Mesothelial cell of epicardium (in vitro differentiated cells): ENCODE results near the gene TMEM269. TPM values are rescaled to one million over a fixed set of nuclear protein-coding genes. Genes with fewer than 3 reads are reported as not detected.

ENCODE experiments used
- DNase-seq, 2 experiments: peaks; one replicate each; pipeline ENCODE4 v3.0.0; 2021; ENCODE audit warnings: low spot score in 2 of 2; ENCODE audit not compliant: unreplicated experiment in 2 of 2
- H3K27ac Mint-ChIP-seq: 2 replicates; pipeline ENCODE4 v1.8.0; 2021; ENCODE audit warnings: mixed read lengths
- H3K27me3 Mint-ChIP-seq: 2 replicates; pipeline ENCODE4 v1.8.0; 2021; ENCODE audit warnings: low read depth, mixed read lengths
- H3K36me3 Mint-ChIP-seq: 2 replicates; pipeline ENCODE4 v1.8.0; 2021; ENCODE audit warnings: mixed read lengths
- H3K4me1 Mint-ChIP-seq: 2 replicates; pipeline ENCODE4 v1.8.0; 2021; ENCODE audit warnings: mixed read lengths
- H3K4me3 Mint-ChIP-seq: 2 replicates; pipeline ENCODE4 v1.8.0; 2021; ENCODE audit warnings: mild to moderate bottlenecking, moderate library complexity, mixed read lengths
- H3K9me3 Mint-ChIP-seq: 2 replicates; pipeline ENCODE4 v1.8.0; 2021; ENCODE audit warnings: mixed read lengths
- CTCF ChIP-seq: fragments of 200-600 bp; sonication (generic); IDR thresholded peaks from one replicate; pipeline ENCODE4 v1.5.0; 2021; ENCODE audit warnings: antibody characterized with exemption; ENCODE audit not compliant: unreplicated experiment
- total RNA-seq: library from RNA; stranded (reverse); gene quantifications from 3 replicates; pipeline ENCODE4 v1.2.1, GENCODE V29; 2021

TMEM269 gene
- total RNA-seq, 1 donor from 2014 or later: 0.98 TPM

GRCh38 chr1:42737257-42737656, 47.5 kb upstream of the TMEM269 start:
- Mint-ChIP-seq H3K27ac (no peak overlapping the region), H3K4me3 (no peak overlapping the region), H3K9me3 (no peaks in the 10 kb centered on the region), H3K36me3 (no peaks in the 10 kb centered on the region), H3K4me1 (peaks cover 15% of the 10 kb centered on the region), H3K27me3 (no peaks in the 10 kb centered on the region)
- no peak for DNase-seq
- TF ChIP-seq CTCF: no peak

GRCh38 chr1:42737986-42738677, 46.7 kb upstream of the TMEM269 start:
- no peak for TF ChIP-seq CTCF
- H3K27ac Mint-ChIP-seq: no peak overlapping the region
- no peak overlapping the region for H3K4me3 Mint-ChIP-seq
- no peaks in the 10 kb centered on the region for H3K36me3 Mint-ChIP-seq
- peaks cover 24% of the 10 kb centered on the region for H3K4me1 Mint-ChIP-seq
- no peaks in the 10 kb centered on the region for H3K27me3 Mint-ChIP-seq
- DNase-seq: no peak
- H3K9me3 Mint-ChIP-seq: no peaks in the 10 kb centered on the region

GRCh38 chr1:42738678-42739226, 46.0 kb upstream of the TMEM269 start:
- Mint-ChIP-seq H3K36me3 (no peaks in the 10 kb centered on the region), H3K4me1 (peaks cover 30% of the 10 kb centered on the region), H3K27me3 (no peaks in the 10 kb centered on the region), H3K4me3 (no peak overlapping the region), H3K9me3 (no peaks in the 10 kb centered on the region), H3K27ac (no peak overlapping the region)
- DNase-seq: no peak
- no peak for TF ChIP-seq CTCF

- Mint-ChIP-seq H3K9me3 (no peaks in the 10 kb centered on the region), H3K4me3 (peak within 1 kb of the TSS; percentile 28), H3K4me1 (peaks cover 31% of the 10 kb centered on the region), H3K27ac (no peak within 1 kb of the TSS), H3K36me3 (no peaks in the 10 kb centered on the region), H3K27me3 (no peaks in the 10 kb centered on the region)
- TF ChIP-seq CTCF: no peak
- no peak for DNase-seq
Measured at GRCh38 chr1:42739753-42740700, 44.8 kb upstream of the TMEM269 start, which contains the start of gene CLDN19. TSS of gene CLDN19 (minus strand) at chr1:42740236. CDS start at chr1:42740063, 173 bp downstream.

- H3K4me1 Mint-ChIP-seq: peaks cover 31% of the 10 kb centered on the region
- H3K4me3 Mint-ChIP-seq: peak overlapping the region; percentile 19
- H3K27ac Mint-ChIP-seq: no peak overlapping the region
- no peaks in the 10 kb centered on the region for H3K9me3 Mint-ChIP-seq
- H3K27me3 Mint-ChIP-seq: no peaks in the 10 kb centered on the region
- DNase-seq: no peak
- peaks cover 4% of the 10 kb centered on the region for H3K36me3 Mint-ChIP-seq
- no peak for TF ChIP-seq CTCF
Measured at GRCh38 chr1:42740851-42741580, 43.8 kb upstream of the TMEM269 start.
